Ovary (tissue), 9 donors: ENCODE measurements around the gene ERICH4. TPM values are rescaled to one million over a fixed set of nuclear protein-coding genes. Genes with fewer than 3 reads are reported as not detected.

Experiments used
- DNase-seq, 5 donors: peaks; one replicate each; pipeline ENCODE4 v3.0.0-alpha.2; 2019 to 2020
- H3K27ac ChIP-seq, 2 donors: fragments of 200-600 bp; one replicate each; pipeline versions ENCODE4 v1.5.1 to v1.8.0; 2019 to 2022
- H3K27me3 ChIP-seq: fragments of 200-600 bp; one replicate; pipeline ENCODE4 v1.8.0; 2022
- H3K36me3 ChIP-seq: fragments of 200-600 bp; sonication (generic); one replicate; pipeline ENCODE4 v1.5.1; 2019
- H3K4me1 ChIP-seq: one replicate; pipeline ENCODE4 v1.8.1; 2013; ENCODE audit warnings: mild to moderate bottlenecking, moderate library complexity; ENCODE audit not compliant: insufficient read depth
- H3K4me3 ChIP-seq: fragments of 200-600 bp; sonication (generic); one replicate; pipeline ENCODE4 v1.5.1; 2017
- H3K9me3 ChIP-seq, 2 donors: fragments of 200-600 bp in 1 of 2; sonication (generic) in 1 of 2; one replicate each; pipeline versions ENCODE4 v1.5.1 to v1.8.1; 2013 to 2019; ENCODE audit warnings: mild to moderate bottlenecking in 1 of 2, moderate library complexity in 1 of 2
- EP300 ChIP-seq: sonication (generic); formaldehyde crosslinking; IDR thresholded peaks from one replicate; pipeline ENCODE4 v1.6.1; 2017; ENCODE audit warnings: antibody characterized with exemption
- POLR2A ChIP-seq: fragments of 450-650 bp; IDR thresholded peaks from one replicate; pipeline ENCODE4 v1.6.1; 2017; ENCODE audit warnings: antibody characterized with exemption, mild to moderate bottlenecking, moderate library complexity
- WGBS, 3 donors: extraction: QIAGEN DNeasy Blood & Tissue Kit in 1 of 3; methylation state at CpG; one replicate each; pipeline versions ENCODE4 v1.1.5 to v1.1.7; 2013 to 2017; 5-methylcytosine and 5-hydroxymethylcytosine counted together
- intact Hi-C, 4 donors: fragments of 100-400 bp; cut with DNase I; formaldehyde crosslinking; loops; one replicate each; pipeline versions ENCODE4 v1.11.0 to v1.15.1; 2022 to 2023
- polyA plus RNA-seq, 2 donors: library from polyadenylated mRNA; stranded (reverse); fragments of 200-250 nt in 1 of 2; fragments of 350-450 nt in 1 of 2; fragmentation: Illumina TruSeq in 1 of 2; extraction: RNeasy Lipid Tissue Mini Kit (QIAGEN cat#74804) in 1 of 2; gene quantifications; one replicate each; pipeline ENCODE4 v1.2.3, GENCODE V29; 2013 to 2014
- total RNA-seq, 7 donors: library from RNA; depleted of rRNA in 2 of 7; stranded (reverse); fragments of >200 nt in 2 of 7; fragmentation: NEBNext Ultra II Directional in 3 of 7; extraction: Animal tissue kit (Norgen Biotek cat#: 25700) in 3 of 7; gene quantifications; one replicate each; pipeline versions ENCODE4 v1.1.0 to v1.2.4, GENCODE V29; 2016 to 2023
- TF ChIP-seq, protein P1 (sequence below), 3 donors: fragments of 450-650 bp in 2 of 3; fragments of 200-600 bp in 1 of 3; IDR thresholded peaks; one replicate each; pipeline versions ENCODE4 v1.5.1 to v1.8.0; 2016 to 2022; ENCODE audit warnings: antibody characterized with exemption in 3 of 3, mild to moderate bottlenecking in 1 of 3
- donor health status: DM: no; HTN: no; CAD: no; lungs with moderate emphysema.
- donor health status: DM: no; HTN: no; CAD: no.
- donor health status: Bipolar disorder and iron deficiency.
- donor health status: DM: yes; HTN: yes; CAD: no.
- donor health status: DM: no; HTN: no; CAD: no.
- donor health status: DM: yes; HTN: yes; CAD: no.

ERICH4 gene
- total and polyA plus RNA-seq, 9 donors: not detected

DNA sequence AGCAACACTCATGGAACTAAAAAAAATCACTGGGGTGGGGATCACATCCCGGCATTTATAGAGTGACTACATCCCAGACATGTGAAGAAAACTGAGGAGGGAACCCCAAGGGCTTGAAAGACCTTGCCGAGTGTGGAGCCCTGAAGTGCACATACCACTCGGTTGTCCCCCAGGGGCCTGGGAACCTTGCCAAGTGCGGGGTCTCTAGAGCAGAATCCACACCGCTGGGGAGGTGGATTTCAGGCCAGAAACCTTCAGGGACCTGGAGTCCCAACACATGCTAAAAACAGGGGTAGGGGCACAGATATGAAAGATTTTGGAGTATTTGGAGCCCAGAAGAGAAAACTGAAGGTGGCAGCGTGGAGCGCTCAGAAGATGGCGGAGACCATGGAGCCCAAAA is 35.2 kb downstream of the ERICH4 start:
- no peaks in the 10 kb centered on the region for H3K4me1 ChIP-seq
- H3K27ac ChIP-seq: peak overlapping the region in 1 of 2 donors; percentile 85
- no peaks in the 10 kb centered on the region for H3K27me3 ChIP-seq
- peak in 1 of 5 donors; percentile 53 for DNase-seq
- H3K9me3 ChIP-seq: no peaks in the 10 kb centered on the region
- intact Hi-C loops: no loop called here
- 50 to 65% (median 53%) methylated on average over 8 of the region's 8 CpGs for WGBS, 3 donors
- TF ChIP-seq EP300 (no peak), POLR2A (no peak)
- TF ChIP-seq, protein P1, sequence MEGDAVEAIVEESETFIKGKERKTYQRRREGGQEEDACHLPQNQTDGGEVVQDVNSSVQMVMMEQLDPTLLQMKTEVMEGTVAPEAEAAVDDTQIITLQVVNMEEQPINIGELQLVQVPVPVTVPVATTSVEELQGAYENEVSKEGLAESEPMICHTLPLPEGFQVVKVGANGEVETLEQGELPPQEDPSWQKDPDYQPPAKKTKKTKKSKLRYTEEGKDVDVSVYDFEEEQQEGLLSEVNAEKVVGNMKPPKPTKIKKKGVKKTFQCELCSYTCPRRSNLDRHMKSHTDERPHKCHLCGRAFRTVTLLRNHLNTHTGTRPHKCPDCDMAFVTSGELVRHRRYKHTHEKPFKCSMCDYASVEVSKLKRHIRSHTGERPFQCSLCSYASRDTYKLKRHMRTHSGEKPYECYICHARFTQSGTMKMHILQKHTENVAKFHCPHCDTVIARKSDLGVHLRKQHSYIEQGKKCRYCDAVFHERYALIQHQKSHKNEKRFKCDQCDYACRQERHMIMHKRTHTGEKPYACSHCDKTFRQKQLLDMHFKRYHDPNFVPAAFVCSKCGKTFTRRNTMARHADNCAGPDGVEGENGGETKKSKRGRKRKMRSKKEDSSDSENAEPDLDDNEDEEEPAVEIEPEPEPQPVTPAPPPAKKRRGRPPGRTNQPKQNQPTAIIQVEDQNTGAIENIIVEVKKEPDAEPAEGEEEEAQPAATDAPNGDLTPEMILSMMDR (IDR thresholded peaks at IDR 0.05): no peak
- no peak overlapping the region for H3K4me3 ChIP-seq
- no peaks in the 10 kb centered on the region for H3K36me3 ChIP-seq

DNA sequence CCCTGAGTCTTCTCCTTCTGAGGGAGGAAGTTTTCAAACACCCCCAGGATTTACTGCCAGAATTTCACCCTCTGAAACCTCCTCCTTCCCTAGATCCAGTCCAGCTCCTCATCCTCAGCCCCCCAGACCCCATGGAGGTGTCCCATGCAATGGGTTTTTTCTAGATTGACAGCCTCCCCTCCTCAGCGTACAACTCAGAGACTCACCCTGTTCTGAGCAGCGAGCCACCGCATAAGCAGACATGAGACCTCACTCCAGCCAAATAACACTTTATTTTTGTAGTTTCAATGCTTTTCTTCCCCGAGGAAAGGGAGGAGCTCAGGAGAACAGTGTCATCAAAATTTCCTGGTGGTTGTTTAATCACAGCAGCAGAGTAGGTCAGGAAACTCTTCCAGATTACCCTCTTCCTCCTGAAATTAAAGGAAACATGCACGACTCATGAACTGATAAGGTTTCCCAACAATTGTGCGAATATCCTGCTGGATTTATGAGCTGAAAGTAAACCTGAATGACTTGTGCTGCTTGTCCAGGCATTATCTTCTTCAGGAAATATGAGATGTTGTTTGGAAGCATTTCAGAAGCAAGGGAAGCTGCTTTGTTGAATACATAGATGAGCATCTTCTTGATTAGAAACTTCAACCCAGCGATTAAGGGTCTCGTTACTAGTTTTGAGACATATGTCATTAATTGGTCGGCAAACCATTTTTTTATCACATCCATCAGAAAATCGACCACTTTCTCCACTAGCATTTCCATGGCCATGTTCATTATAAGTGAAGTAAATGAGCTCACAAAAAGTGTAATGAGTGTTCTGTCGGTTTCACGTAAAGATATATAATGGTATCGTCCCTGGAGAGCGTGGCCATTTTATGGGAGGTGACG is 36.2 kb downstream of the ERICH4 start:
- Histone ChIP-seq H3K27ac (peak overlapping the region in 1 of 2 donors; percentile 85), H3K9me3 (no peaks in the 10 kb centered on the region), H3K36me3 (no peaks in the 10 kb centered on the region), H3K4me3 (no peak overlapping the region), H3K4me1 (no peaks in the 10 kb centered on the region), H3K27me3 (no peaks in the 10 kb centered on the region)
- TF ChIP-seq, protein P1 (IDR thresholded peaks at IDR 0.05): no peak
- TF ChIP-seq EP300 (no peak), POLR2A (no peak)
- 42 to 54% (median 47%) methylated on average over 15 of the region's 15 CpGs for WGBS, 3 donors
- DNase-seq: no peak
- intact Hi-C loops: no loop called here

DNA sequence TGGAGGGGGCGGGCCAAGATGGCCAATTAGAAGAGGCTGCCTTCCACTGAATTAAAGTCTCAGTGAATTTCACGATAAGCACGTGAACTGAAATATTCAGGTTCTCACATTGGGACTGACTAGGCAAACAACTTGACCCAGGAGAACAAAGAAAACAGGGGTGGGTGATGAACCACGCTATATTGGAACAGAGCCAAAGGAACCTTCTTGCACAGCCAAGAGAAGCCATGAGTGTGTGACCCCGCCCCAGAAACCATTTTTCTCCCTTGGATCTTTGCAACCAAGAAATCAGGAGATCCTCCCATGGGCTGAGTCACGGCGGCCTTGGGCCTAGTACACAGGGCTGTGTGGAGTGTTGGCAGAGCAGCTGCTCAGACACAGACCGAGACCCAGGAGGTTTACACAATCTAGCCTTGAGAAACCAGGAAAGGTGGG is 36.8 kb downstream of the ERICH4 start:
- Histone ChIP-seq H3K4me1 (no peaks in the 10 kb centered on the region), H3K27me3 (no peaks in the 10 kb centered on the region), H3K36me3 (no peaks in the 10 kb centered on the region), H3K4me3 (no peak overlapping the region), H3K27ac (peak overlapping the region in 1 of 2 donors; percentile 85), H3K9me3 (no peaks in the 10 kb centered on the region)
- intact Hi-C loops: no loop called here
- peak; percentile 68 to 86 (median 80) for DNase-seq
- WGBS, 3 donors: 39 to 52% (median 41%) methylated on average over 8 of the region's 8 CpGs
- TF ChIP-seq EP300 (no peak), POLR2A (no peak)
- TF ChIP-seq, protein P1 (IDR thresholded peaks at IDR 0.05): no peak

DNA sequence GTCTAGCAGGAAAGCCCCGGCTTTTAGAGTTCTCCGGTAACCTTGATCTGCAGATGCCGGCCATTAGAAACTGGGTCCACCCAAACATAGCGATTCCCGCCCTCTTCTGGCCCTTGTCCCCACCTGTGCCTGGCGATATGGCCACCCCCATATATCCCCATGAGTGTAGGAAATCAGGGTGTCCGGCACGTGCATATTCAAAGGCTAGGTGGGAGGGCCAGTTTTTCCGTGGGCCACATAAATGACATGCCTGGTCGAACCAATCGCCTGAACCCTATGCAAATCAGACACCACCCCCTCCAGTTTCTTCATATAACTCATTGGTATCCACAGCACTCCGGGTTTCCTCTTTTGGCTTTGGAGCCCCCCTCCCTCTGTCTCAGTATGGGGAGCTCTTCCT is 37.4 kb downstream of the ERICH4 start:
- Histone ChIP-seq H3K27ac (peak overlapping the region in 1 of 2 donors; percentile 85), H3K4me1 (no peaks in the 10 kb centered on the region), H3K9me3 (no peaks in the 10 kb centered on the region), H3K4me3 (no peak overlapping the region), H3K27me3 (no peaks in the 10 kb centered on the region), H3K36me3 (no peaks in the 10 kb centered on the region)
- intact Hi-C loops: no loop called here
- TF ChIP-seq EP300 (no peak), POLR2A (no peak)
- TF ChIP-seq, protein P1 (IDR thresholded peaks at IDR 0.05): no peak
- 54 to 78% (median 65%) methylated on average over 12 of the region's 12 CpGs for WGBS, 3 donors
- DNase-seq: peak; percentile 28 to 46 (median 38)
